GM18868 (cell line): Measurements from ENCODE around the gene PRKCE.

Experiments
- ATAC-seq: cut with Tn5 transposase; IDR thresholded peaks from one replicate; pipeline ENCODE4 v1.9.1; 2021; ENCODE audit warnings: mild to moderate bottlenecking, moderate library complexity; ENCODE audit not compliant: unreplicated experiment

The PRKCE gene

GRCh38 chr2:46058140-46058539 is 406.7 kb downstream of the PRKCE start:
- ATAC-seq, result no peak

GRCh38 chr2:46062637-46063412 is 411.4 kb downstream of the PRKCE start:
- no peak for ATAC-seq

- ATAC-seq, result no peak
Measured at GRCh38 chr2:46064396-46064795, 412.9 kb downstream of the PRKCE start.

- ATAC-seq, result no peak
Measured at GRCh38 chr2:46065152-46065551, 413.7 kb downstream of the PRKCE start.

GRCh38 chr2:46066116-46066515 is 414.6 kb downstream of the PRKCE start:
- no peak for ATAC-seq

- ATAC-seq, result no peak
Measured at GRCh38 chr2:46066601-46067000, 415.1 kb downstream of the PRKCE start.

GRCh38 chr2:46067062-46067461 is 415.6 kb downstream of the PRKCE start:
- ATAC-seq, result no peak

GRCh38 chr2:46067501-46068305 is 416.2 kb downstream of the PRKCE start:
- ATAC-seq, result no peak

GRCh38 chr2:46068636-46069035 is 417.2 kb downstream of the PRKCE start:
- ATAC-seq, result no peak

- no peak for ATAC-seq
Measured at GRCh38 chr2:46071074-46071473, 419.6 kb downstream of the PRKCE start.

- ATAC-seq, result no peak
Measured at GRCh38 chr2:46072101-46072820, 420.8 kb downstream of the PRKCE start.

GRCh38 chr2:46073540-46074046 is 422.1 kb downstream of the PRKCE start:
- ATAC-seq, result no peak

- no peak for ATAC-seq
Measured at GRCh38 chr2:46074501-46074900, 423.0 kb downstream of the PRKCE start.

- no peak for ATAC-seq
Measured at GRCh38 chr2:46075848-46076247, 424.4 kb downstream of the PRKCE start.

GRCh38 chr2:46076251-46076650 is 424.8 kb downstream of the PRKCE start:
- ATAC-seq, result no peak

GRCh38 chr2:46076875-46077274 is 425.4 kb downstream of the PRKCE start:
- no peak for ATAC-seq

- ATAC-seq, result no peak
Measured at GRCh38 chr2:46077522-46078107, 426.1 kb downstream of the PRKCE start.

- no peak for ATAC-seq
Measured at GRCh38 chr2:46079985-46080560, 428.6 kb downstream of the PRKCE start.

- no peak for ATAC-seq
Measured at GRCh38 chr2:46082531-46083485, 431.3 kb downstream of the PRKCE start.
